Smooth muscle cell (in vitro differentiated cells): ENCODE data around the gene ZGLP1. TPM values are rescaled to one million over a fixed set of nuclear protein-coding genes. Genes with fewer than 3 reads are reported as not detected.

ENCODE experiments used
- DNase-seq: peaks from one replicate; lab custom pipeline; 2025; ENCODE audit not compliant: unreplicated experiment; lab: John Stamatoyannopoulos, UW
- H2AFZ ChIP-seq: fragments of 200-600 bp; sonication (generic); 2 replicates; pipeline ENCODE4 v1.6.0; 2016; ENCODE audit warnings: antibody characterized with exemption, low read depth, mild to moderate bottlenecking
- H3F3A ChIP-seq: fragments of 200-600 bp; sonication (generic); 2 replicates; pipeline ENCODE4 v1.6.0; 2017; ENCODE audit warnings: antibody characterized with exemption, low read depth
- H3K27ac ChIP-seq: fragments of 200-600 bp; sonication (generic); 2 replicates; pipeline ENCODE4 v1.5.1; 2016; ENCODE audit warnings: low read depth, mild to moderate bottlenecking
- H3K27me3 ChIP-seq: fragments of 200-600 bp; sonication (generic); 2 replicates; pipeline ENCODE4 v1.6.1; 2016; ENCODE audit warnings: low read depth, mild to moderate bottlenecking
- H3K36me3 ChIP-seq: fragments of 200-600 bp; sonication (generic); 2 replicates; pipeline ENCODE4 v1.5.1; 2016; ENCODE audit warnings: low read depth
- H3K4me1 ChIP-seq: fragments of 200-600 bp; sonication (generic); 2 replicates; pipeline ENCODE4 v1.5.1; 2016; ENCODE audit warnings: low read depth
- H3K4me2 ChIP-seq: fragments of 200-600 bp; sonication (generic); 2 replicates; pipeline ENCODE4 v1.6.0; 2016; ENCODE audit warnings: mild to moderate bottlenecking
- H3K4me3 ChIP-seq: fragments of 200-600 bp; sonication (generic); 2 replicates; pipeline ENCODE4 v1.5.1; 2016; ENCODE audit warnings: mild to moderate bottlenecking
- H3K79me2 ChIP-seq: fragments of 200-600 bp; sonication (generic); 2 replicates; pipeline ENCODE4 v1.6.0; 2016; ENCODE audit warnings: low read depth, mild to moderate bottlenecking
- H3K9ac ChIP-seq: fragments of 200-600 bp; sonication (generic); 2 replicates; pipeline ENCODE4 v1.6.0; 2016; ENCODE audit warnings: low read depth
- H3K9me3 ChIP-seq: fragments of 200-600 bp; sonication (generic); replicated peaks from 2 replicates; pipeline ENCODE4 v1.5.1; 2016; ENCODE audit warnings: low read depth
- H4K20me1 ChIP-seq: fragments of 200-600 bp; sonication (generic); 2 replicates; pipeline ENCODE4 v1.6.0; 2016; ENCODE audit warnings: low read depth
- WGBS: methylation state at CpG from one replicate; pipeline ENCODE4 v1.1.7; 2016; ENCODE audit warnings: low lambda C conversion rate; 5-methylcytosine and 5-hydroxymethylcytosine counted together
- polyA plus RNA-seq: library from polyadenylated mRNA; unstranded; fragments of >200 nt; fragmentation: Nextera tagmentation; extraction: Ambion mirVana; gene quantifications from 2 replicates; pipeline ENCODE4 v1.2.1, GENCODE V29; 2016
- total RNA-seq: library from RNA; depleted of rRNA; stranded (reverse); fragments of >200 nt; gene quantifications from 2 replicates; pipeline ENCODE4 v1.2.3, GENCODE V29; 2014
- TF ChIP-seq, protein P1 (sequence below): fragments of 200-600 bp; sonication (generic); IDR thresholded peaks from 2 replicates; pipeline ENCODE4 v1.5.1; 2017; ENCODE audit warnings: borderline replicate concordance, mild to moderate bottlenecking, antibody characterized with exemption; ENCODE audit not compliant: insufficient read depth, poor library complexity, severe bottlenecking

Gene ZGLP1
- total and polyA plus RNA-seq, 2 experiments from 2014 or later = 2.9 to 4.8 TPM

DNA sequence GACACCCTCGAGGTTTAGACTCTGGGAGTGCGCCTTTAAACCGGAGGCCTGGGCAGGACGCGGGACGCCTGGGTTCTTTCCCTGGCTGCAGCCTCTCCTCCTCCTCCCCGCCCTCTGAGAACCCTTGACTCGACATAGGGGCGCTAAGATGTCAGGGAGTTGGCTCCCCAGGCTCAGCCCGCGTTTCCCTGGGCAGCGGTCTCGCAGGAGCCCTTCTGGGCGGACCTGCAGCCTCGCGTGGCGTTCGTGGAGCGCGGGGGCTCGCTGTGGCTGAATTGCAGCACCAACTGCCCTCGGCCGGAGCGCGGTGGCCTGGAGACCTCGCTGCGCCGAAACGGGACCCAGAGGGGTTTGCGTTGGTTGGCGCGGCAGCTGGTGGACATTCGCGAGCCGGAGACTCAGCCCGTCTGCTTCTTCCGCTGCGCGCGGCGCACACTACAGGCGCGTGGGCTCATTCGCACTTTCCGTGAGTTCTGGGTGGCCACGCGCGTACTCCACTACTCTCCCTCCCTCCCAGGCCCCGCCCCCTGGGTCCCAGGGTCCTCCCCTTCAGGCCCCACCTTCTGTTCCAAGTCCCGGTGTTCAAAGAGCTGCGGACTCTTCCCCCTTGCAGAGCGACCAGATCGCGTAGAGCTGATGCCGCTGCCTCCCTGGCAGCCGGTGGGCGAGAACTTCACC, 18.6 kb downstream of the ZGLP1 start:
- Histone ChIP-seq H3F3A (no peaks in the 10 kb centered on the region), H3K9ac (no peak overlapping the region), H2AFZ (no peak overlapping the region), H3K27ac (no peak overlapping the region), H3K27me3 (peaks cover 95% of the 10 kb centered on the region), H3K4me3 (peak overlapping the region; percentile 41), H3K36me3 (no peaks in the 10 kb centered on the region), H3K4me1 (peaks cover 41% of the 10 kb centered on the region), H3K9me3 (no peaks in the 10 kb centered on the region), H3K4me2 (peak overlapping the region; percentile 89), H4K20me1 (no peaks in the 10 kb centered on the region), H3K79me2 (no peaks in the 10 kb centered on the region)
- DNase-seq = no peak
- TF ChIP-seq, protein P1, sequence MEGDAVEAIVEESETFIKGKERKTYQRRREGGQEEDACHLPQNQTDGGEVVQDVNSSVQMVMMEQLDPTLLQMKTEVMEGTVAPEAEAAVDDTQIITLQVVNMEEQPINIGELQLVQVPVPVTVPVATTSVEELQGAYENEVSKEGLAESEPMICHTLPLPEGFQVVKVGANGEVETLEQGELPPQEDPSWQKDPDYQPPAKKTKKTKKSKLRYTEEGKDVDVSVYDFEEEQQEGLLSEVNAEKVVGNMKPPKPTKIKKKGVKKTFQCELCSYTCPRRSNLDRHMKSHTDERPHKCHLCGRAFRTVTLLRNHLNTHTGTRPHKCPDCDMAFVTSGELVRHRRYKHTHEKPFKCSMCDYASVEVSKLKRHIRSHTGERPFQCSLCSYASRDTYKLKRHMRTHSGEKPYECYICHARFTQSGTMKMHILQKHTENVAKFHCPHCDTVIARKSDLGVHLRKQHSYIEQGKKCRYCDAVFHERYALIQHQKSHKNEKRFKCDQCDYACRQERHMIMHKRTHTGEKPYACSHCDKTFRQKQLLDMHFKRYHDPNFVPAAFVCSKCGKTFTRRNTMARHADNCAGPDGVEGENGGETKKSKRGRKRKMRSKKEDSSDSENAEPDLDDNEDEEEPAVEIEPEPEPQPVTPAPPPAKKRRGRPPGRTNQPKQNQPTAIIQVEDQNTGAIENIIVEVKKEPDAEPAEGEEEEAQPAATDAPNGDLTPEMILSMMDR = no peak
- 3% methylated on average over 48 of the region's 57 CpGs for WGBS

DNA sequence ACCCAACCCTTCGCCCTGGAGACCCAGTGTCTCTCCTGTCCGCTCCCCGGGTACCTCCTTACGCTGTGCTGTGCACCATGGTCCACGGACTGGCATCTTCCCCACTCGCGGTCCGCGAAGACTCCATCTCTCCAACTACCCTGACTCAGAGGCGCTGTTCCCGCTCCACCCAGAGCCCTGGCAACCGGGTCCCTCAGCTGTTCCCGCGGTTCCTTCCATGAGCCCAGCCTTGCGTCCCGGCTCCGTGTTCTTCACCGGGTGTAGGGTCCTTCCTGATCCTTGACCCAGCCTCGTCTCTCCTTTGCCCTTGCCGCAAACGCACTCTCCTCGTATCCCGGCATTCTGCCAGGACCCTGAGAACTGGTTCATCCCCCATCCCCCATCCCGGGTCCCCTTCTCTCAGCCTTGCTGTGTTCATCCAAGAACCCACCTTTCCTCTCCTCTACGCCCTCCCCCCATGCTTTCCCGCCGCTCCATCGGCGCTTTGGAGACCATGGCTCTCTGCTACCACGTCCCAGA, 19.2 kb downstream of the ZGLP1 start:
- Histone ChIP-seq H3K9me3 (no peaks in the 10 kb centered on the region), H3K9ac (no peak overlapping the region), H3K79me2 (no peaks in the 10 kb centered on the region), H3K4me3 (peak overlapping the region; percentile 41), H3K27me3 (peaks cover 89% of the 10 kb centered on the region), H3F3A (no peaks in the 10 kb centered on the region), H3K27ac (no peak overlapping the region), H3K4me2 (peak overlapping the region; percentile 89), H3K36me3 (no peaks in the 10 kb centered on the region), H2AFZ (no peak overlapping the region), H3K4me1 (peaks cover 37% of the 10 kb centered on the region), H4K20me1 (no peaks in the 10 kb centered on the region)
- 5% methylated on average over 26 of the region's 30 CpGs for WGBS
- DNase-seq = no peak
- TF ChIP-seq, protein P1 = no peak

DNA sequence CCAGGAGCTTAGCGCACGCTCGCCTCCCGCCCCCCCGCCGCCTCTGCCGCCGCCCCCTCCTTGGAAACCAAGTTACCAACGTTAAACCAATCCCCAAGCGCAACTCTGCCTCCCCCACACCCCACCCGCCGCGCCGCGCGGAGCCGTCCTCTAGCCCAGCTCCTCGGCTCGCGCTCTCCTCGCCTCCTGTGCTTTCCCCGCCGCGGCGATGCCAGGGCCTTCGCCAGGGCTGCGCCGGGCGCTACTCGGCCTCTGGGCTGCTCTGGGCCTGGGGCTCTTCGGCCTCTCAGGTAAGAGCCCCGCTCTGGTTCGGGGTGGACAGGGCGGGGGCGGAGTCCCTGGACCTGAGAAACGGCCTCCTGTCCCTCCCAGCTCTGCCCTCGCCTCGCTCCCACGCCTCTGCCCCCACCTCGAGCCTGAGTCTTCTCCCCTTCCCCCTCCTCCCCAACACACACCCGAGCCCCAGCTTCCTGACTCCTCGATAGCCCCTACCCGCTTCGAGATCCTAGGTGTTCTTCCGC, 19.7 kb downstream of the ZGLP1 start, which contains the start of gene ICAM5:
ICAM5 (plus strand) TSS at position 117 of the 521 bp plus-strand sequence; CDS start at position 209, 92 bp downstream.
- TF ChIP-seq, protein P1 = no peak
- Histone ChIP-seq H3K27me3 (peaks cover 84% of the 10 kb centered on the region), H2AFZ (no peak within 1 kb of the TSS), H3K4me2 (peak within 1 kb of the TSS; percentile 89), H3K4me3 (peak within 1 kb of the TSS; percentile 41), H3K27ac (no peak within 1 kb of the TSS), H3K9me3 (no peaks in the 10 kb centered on the region), H3K79me2 (no peaks in the 10 kb centered on the region), H3K9ac (no peak within 1 kb of the TSS), H3K4me1 (peaks cover 36% of the 10 kb centered on the region), H3F3A (no peaks in the 10 kb centered on the region), H3K36me3 (no peaks in the 10 kb centered on the region), H4K20me1 (no peaks in the 10 kb centered on the region)
- DNase-seq = no peak
- 3% methylated on average over 13 of the region's 45 CpGs for WGBS
